ENCODE data around the gene PRDM16. TPM values are rescaled to one million over a fixed set of nuclear protein-coding genes. Genes with fewer than 3 reads are reported as not detected.
A peak's percentile ranks its signal among the peaks of the same experiment; 100 is the strongest.

PRDM16 gene
- total RNA-seq, 4 donors from 2014 or later = 5.9 to 41.7 (median 11.2) TPM

DNA sequence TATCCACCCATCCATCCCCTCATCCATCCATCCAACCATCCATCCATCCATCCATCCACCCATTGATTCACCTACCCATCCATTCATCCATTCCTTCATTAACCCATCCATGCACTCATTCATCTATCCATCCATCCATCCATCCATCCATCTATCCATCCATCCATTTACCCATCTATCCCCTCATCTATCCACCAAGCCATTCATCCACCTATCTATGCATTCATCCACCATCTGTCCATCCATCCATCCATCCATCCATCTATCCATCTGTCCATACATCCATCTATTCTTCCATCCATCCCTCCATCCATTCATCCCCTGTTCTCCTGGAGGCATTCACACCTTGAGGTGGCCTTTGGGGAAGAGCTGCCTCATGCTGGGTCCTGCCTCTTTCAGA, 107.0 kb downstream of the PRDM16 start:
- H3K36me3 ChIP-seq = no peaks in the 10 kb centered on the region
- H3K9me3 ChIP-seq = no peaks in the 10 kb centered on the region
- peak overlapping the region in 1 of 4 donors; percentile 84 for H3K27ac ChIP-seq
- no peaks in the 10 kb centered on the region for H3K27me3 ChIP-seq
- H3K4me3 ChIP-seq = no peak overlapping the region
- TF ChIP-seq POLR2A (IDR thresholded peaks at IDR 0.05) (no peak), EP300 (IDR thresholded peaks at IDR 0.05) (no peak)
- TF ChIP-seq, protein P1, sequence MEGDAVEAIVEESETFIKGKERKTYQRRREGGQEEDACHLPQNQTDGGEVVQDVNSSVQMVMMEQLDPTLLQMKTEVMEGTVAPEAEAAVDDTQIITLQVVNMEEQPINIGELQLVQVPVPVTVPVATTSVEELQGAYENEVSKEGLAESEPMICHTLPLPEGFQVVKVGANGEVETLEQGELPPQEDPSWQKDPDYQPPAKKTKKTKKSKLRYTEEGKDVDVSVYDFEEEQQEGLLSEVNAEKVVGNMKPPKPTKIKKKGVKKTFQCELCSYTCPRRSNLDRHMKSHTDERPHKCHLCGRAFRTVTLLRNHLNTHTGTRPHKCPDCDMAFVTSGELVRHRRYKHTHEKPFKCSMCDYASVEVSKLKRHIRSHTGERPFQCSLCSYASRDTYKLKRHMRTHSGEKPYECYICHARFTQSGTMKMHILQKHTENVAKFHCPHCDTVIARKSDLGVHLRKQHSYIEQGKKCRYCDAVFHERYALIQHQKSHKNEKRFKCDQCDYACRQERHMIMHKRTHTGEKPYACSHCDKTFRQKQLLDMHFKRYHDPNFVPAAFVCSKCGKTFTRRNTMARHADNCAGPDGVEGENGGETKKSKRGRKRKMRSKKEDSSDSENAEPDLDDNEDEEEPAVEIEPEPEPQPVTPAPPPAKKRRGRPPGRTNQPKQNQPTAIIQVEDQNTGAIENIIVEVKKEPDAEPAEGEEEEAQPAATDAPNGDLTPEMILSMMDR (IDR thresholded peaks at IDR 0.05) = no peak
- H3K4me1 ChIP-seq = peaks cover 0 to 50% (median 37%) of the 10 kb centered on the region in 4 donors
- DNase-seq (ENCODE audit: low spot score in 2 of 2) = no peak

DNA sequence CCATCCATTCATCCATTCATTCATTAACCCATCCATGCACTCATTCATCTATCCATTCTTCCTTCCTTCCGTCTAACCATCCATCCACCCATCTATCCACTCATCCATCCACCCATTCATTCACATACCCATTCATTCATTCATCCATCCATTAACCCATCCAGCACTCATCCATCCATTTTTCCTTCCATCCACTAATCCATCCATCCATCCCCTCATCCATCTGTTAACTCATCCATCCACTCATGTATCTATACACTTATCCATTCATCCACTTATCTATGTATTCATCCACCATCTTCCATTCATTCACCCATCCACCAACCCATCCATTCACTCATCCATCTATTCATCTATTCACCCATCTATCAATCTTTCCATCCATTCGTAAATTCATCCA, 107.8 kb downstream of the PRDM16 start:
- TF ChIP-seq, protein P1 (IDR thresholded peaks at IDR 0.05) = no peak
- TF ChIP-seq EP300 (IDR thresholded peaks at IDR 0.05) (no peak), POLR2A (IDR thresholded peaks at IDR 0.05) (no peak)

DNA sequence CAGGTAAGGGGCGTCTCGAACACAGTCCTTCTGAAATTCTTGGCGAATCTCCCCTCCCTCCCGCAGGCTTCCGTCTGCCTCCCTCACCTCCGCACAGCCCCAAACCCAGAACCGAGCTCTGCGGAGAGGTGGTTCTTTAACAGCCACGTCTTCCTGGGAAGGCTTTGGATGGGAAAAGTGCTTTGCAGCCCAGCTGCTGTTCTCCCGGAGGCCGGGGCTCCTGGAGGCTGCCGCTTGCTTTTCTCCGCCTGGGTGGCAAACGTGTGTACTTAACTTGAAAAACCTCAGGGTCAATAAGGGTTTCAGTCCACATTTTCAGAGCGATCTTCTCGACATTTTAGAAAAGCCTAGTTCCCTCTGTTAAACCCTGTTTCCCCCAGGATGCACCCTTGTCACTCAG, 109.3 kb downstream of the PRDM16 start:
- H3K4me1 ChIP-seq = peaks cover 0 to 32% (median 24%) of the 10 kb centered on the region in 4 donors
- no peak for DNase-seq (ENCODE audit: low spot score in 2 of 2)
- no peaks in the 10 kb centered on the region for H3K36me3 ChIP-seq
- no peak overlapping the region for H3K4me3 ChIP-seq
- WGBS, 2 donors = 68 to 77% methylated on average over 16 of the region's 16 CpGs
- H3K27ac ChIP-seq = no peak overlapping the region
- no peak for TF ChIP-seq POLR2A (IDR thresholded peaks at IDR 0.05)
- H3K27me3 ChIP-seq = no peaks in the 10 kb centered on the region
- H3K9me3 ChIP-seq = no peaks in the 10 kb centered on the region

More for the DNA sequence above, 107.8 kb downstream of the PRDM16 start:
- 90 to 94% methylated on average over 2 of the region's 2 CpGs for WGBS, 2 donors
- H3K4me1 ChIP-seq = peaks cover 0 to 42% (median 29%) of the 10 kb centered on the region in 4 donors
- no peak overlapping the region for H3K27ac ChIP-seq
- no peaks in the 10 kb centered on the region for H3K9me3 ChIP-seq
- H3K27me3 ChIP-seq = no peaks in the 10 kb centered on the region
- no peaks in the 10 kb centered on the region for H3K36me3 ChIP-seq
- no peak for DNase-seq (ENCODE audit: low spot score in 2 of 2)
- H3K4me3 ChIP-seq = no peak overlapping the region

DNA sequence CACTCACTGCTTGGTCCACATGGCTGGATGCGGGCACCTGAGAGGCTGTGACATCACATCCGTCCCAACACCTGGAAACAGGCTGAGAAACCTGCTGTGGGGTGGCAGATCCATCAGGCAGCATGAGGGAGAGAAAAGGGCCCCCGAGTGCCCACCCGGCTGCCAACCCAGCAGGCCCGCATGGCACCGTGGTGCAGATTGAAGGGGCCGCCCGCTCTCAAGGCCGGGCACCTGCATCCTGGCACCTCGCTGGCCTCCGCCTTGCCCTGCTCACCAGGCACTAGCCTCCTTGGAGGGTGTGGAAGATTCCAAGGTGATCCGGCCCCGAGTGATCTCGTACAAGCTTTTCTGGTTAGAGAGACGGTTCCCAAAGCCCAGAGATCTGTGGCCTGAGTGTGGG, 110.5 kb downstream of the PRDM16 start:
- WGBS, 2 donors = 73 to 90% methylated on average over 6 to 15 of the region's 15 CpGs
- H3K36me3 ChIP-seq = no peaks in the 10 kb centered on the region
- DNase-seq (ENCODE audit: low spot score in 2 of 2) = no peak
- no peaks in the 10 kb centered on the region for H3K27me3 ChIP-seq
- no peak overlapping the region for H3K27ac ChIP-seq
- H3K4me1 ChIP-seq = peaks cover 0 to 32% (median 18%) of the 10 kb centered on the region in 4 donors
- no peaks in the 10 kb centered on the region for H3K9me3 ChIP-seq
- TF ChIP-seq, protein P1 (IDR thresholded peaks at IDR 0.05) = no peak
- no peak for TF ChIP-seq POLR2A (IDR thresholded peaks at IDR 0.05)
- no peak for TF ChIP-seq EP300 (IDR thresholded peaks at IDR 0.05)
- H3K4me3 ChIP-seq = no peak overlapping the region

DNA sequence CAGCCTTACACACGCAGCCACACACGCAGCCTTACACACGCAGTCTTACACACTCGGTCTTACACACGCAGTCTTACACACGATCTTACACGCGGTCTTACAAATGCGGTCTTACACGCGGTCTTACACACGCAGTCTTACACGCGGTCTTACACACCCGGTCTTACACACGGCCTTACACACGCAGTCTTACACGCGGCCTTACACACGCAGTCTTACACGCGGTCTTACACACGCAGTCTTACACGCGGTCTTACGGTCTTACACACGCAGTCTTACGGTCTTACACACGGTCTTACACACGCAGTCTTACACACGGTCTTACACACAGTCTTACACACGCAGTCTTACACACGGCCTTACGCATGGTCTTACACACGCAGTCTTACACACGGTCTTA, 111.9 kb downstream of the PRDM16 start:
- Histone ChIP-seq H3K4me1 (peaks cover 0 to 32% (median 17%) of the 10 kb centered on the region in 4 donors), H3K9me3 (no peaks in the 10 kb centered on the region), H3K27me3 (peaks cover 0 to 5% of the 10 kb centered on the region in 2 donors), H3K36me3 (no peaks in the 10 kb centered on the region), H3K27ac (no peak overlapping the region), H3K4me3 (no peak overlapping the region)
- WGBS, 2 donors = 90 to 91% methylated on average over 36 of the region's 36 CpGs
- DNase-seq (ENCODE audit: low spot score in 2 of 2) = no peak
- TF ChIP-seq, protein P1 (IDR thresholded peaks at IDR 0.05) = no peak
- TF ChIP-seq POLR2A (IDR thresholded peaks at IDR 0.05) (no peak), EP300 (IDR thresholded peaks at IDR 0.05) (no peak)

DNA sequence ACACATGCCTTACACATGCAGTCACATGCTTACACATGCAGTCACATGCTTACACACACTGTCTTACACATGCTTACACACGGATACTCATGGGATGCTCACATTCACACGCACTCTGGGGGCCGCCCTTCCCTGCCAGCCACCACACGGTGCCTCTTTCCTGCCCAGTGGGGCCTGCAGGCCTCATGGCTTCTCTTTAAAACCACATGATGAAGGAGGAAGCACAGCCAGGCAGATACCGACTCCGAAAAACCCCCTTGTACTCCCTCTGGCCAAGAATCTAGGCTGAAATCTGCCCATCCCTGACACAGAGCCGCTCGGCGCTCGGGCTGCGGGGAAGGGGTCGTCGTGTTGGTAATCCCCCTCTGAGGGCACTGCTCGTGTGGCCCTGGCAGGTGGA, 113.0 kb downstream of the PRDM16 start:
- Histone ChIP-seq H3K4me1 (peaks cover 0 to 40% (median 24%) of the 10 kb centered on the region in 4 donors), H3K27ac (peak overlapping the region in 2 of 4 donors; percentile 33 to 87), H3K9me3 (no peaks in the 10 kb centered on the region), H3K36me3 (no peaks in the 10 kb centered on the region), H3K4me3 (no peak overlapping the region), H3K27me3 (peaks cover 0 to 5% of the 10 kb centered on the region in 2 donors)
- TF ChIP-seq EP300 (IDR thresholded peaks at IDR 0.05) (no peak), POLR2A (IDR thresholded peaks at IDR 0.05) (no peak)
- TF ChIP-seq, protein P1 (IDR thresholded peaks at IDR 0.05) = no peak
- DNase-seq (ENCODE audit: low spot score in 2 of 2) = no peak
- 83 to 91% methylated on average over 14 of the region's 14 CpGs for WGBS, 2 donors
